ENCODE results near the gene B3GAT1.

GRCh38 chr11:134417871-134418840 lies 6.1 kb upstream of the B3GAT1 start:
- TF ChIP-seq JUNB (IDR thresholded peaks at IDR 0.05; ENCODE audit: unreplicated experiment): no peak
- TF ChIP-seq, protein P1, sequence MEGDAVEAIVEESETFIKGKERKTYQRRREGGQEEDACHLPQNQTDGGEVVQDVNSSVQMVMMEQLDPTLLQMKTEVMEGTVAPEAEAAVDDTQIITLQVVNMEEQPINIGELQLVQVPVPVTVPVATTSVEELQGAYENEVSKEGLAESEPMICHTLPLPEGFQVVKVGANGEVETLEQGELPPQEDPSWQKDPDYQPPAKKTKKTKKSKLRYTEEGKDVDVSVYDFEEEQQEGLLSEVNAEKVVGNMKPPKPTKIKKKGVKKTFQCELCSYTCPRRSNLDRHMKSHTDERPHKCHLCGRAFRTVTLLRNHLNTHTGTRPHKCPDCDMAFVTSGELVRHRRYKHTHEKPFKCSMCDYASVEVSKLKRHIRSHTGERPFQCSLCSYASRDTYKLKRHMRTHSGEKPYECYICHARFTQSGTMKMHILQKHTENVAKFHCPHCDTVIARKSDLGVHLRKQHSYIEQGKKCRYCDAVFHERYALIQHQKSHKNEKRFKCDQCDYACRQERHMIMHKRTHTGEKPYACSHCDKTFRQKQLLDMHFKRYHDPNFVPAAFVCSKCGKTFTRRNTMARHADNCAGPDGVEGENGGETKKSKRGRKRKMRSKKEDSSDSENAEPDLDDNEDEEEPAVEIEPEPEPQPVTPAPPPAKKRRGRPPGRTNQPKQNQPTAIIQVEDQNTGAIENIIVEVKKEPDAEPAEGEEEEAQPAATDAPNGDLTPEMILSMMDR (conservative IDR thresholded peaks at IDR 0.05; ENCODE audit: low read depth in 2 of 2): no peak
